GM19324 (cell line): Measurements from ENCODE around the gene AIPL1.

Experiments
- ATAC-seq: cut with Tn5 transposase; IDR thresholded peaks from one replicate; pipeline ENCODE4 v1.9.1; 2021; ENCODE audit warnings: mild to moderate bottlenecking, moderate library complexity; ENCODE audit not compliant: unreplicated experiment, low FRiP score

Gene AIPL1

GRCh38 chr17:6452471-6453266, 17.7 kb upstream of the AIPL1 start:
- no peak for ATAC-seq

DNA sequence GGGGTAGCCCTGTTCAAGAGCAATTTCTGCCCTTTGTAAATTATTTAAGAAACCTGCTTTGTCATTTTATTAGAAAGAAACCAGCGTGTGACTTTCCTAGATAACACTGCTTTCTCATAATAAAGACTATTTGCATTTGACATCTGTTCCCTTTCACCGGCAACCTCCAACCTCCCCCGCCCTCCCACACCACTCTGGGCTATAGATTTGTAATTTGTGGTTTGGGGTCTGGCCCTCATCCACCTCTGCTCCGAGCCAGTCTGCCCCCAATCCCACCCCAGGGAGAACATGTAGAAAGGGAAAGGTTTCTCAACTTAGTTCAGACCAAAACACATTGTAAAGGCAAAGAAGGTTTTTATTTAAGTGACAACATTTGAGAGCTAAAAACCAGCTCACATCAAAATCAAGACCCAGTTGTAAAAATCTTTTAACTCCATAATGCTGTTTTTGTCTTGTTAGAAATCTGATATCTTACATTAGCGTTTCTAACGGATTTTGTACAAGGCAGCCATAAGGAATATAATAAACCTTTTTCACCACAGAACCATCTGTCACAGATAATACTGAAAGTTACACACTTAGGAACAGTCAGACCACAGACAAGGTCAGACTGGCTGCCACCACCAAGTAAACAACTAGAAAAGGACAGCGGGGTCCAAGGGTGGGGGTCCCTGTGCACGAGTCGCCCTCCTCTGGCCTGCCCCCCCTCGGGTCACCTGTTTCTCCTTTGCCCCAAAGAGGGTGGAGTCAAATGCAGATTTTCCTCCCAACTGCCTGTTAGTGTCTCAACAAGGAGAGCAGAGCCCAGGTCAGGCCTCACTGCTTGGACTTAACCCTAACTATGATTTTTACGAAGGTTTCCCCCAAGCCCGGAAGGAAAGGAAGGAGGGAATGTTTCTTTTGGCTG, 16.3 kb upstream of the AIPL1 start:
- no peak for ATAC-seq

GRCh38 chr17:6449307-6449706, 14.4 kb upstream of the AIPL1 start:
- no peak for ATAC-seq

DNA sequence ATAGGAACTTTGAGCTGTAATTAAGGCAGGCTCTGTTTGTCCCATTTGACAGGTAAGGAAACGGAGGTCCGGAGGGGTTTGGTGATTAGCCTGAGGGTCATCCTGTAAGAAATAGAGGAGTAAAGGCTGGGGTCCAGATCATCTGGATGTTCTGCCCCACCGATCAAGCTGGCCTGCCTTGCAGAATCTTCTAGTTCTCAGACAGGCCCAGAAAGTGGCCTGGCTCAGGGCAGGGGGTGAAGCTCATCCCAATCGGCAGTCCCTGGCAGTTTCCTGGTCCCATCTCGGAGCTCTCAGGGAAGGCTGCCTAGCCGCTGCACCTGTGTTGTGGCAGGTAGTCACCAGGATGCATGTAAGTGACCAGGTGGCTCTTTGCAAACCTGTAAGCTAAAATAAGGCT, 13.6 kb upstream of the AIPL1 start:
- no peak for ATAC-seq

DNA sequence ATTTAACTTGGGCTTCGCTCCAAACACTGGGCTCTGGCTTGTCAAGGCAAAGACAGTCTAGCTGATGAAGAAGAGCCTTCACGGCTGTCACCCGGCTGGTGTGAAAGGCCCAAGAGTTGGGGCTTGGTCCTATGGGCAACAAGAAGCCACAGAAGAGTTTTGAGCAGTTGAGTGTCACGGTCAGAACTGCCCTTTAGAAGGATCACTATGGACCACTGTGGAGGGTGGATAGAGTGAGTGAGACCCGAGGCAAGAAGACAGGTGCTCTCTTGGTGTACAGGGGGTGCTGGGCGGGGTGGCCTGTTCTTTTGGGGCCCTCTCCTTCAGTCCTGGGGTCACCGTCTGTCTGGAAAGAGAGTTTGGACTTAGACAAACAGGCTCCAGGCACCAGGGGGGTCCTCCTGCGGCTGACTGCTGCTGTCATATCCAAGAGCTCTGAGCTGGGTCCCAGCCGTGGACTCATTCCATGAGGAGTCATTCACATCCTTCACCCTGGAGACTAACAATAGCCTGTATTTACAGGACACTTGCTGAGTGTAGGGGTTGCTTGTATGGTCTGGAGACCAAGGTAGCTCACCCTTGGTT, 11.7 kb upstream of the AIPL1 start:
- no peak for ATAC-seq

GRCh38 chr17:6444571-6445335, 9.8 kb upstream of the AIPL1 start:
- ATAC-seq: no peak

GRCh38 chr17:6443692-6444570, 9.0 kb upstream of the AIPL1 start, which contains the start of gene PIMREG:
PIMREG (plus strand) TSS chr17:6444455; CDS start chr17:6445111, 656 bp downstream.
- peak; percentile 75 for ATAC-seq

- no peak for ATAC-seq
Measured at GRCh38 chr17:6442775-6443174, 7.9 kb upstream of the AIPL1 start.

DNA sequence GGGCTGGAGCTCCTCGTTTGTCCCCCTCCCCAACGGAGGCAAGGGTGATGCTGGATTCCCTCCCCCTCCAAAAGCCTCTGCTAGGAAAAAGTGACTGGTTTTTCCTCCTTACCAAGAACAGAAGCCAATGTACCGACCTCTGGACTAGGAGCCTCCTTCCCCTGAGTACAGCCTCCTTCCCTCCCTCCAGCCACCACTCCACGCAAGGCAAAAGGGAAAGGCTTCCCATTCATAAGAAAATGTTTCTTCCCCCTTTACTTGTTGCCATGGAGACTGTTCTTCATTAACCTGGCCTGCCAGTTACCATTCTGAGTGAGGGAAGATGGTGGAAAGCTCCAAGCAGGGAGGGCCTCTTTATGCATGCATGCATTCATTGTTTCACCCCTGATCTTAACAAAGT, 5.0 kb upstream of the AIPL1 start:
- no peak for ATAC-seq

DNA sequence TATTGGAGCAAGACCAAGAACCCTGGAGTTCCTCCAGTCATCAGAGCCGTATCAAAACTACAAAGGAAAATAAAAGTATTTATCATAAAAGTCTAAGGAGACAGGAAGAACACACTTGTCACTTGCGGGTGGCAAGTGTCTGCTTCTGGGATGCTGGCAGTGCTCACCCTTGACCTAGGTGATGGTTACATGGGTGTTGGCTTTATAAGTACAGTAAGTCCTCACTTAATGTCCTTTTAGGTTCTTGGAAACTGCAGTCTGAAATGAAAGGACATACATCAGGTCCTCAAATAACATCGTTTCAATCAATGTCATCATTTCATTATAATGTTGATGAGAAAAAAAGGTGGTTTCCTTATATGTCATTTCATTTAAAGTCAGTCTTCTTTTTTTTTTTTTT, 3.0 kb upstream of the AIPL1 start:
- ATAC-seq: no peak

- ATAC-seq: no peak
Measured at GRCh38 chr17:6437466-6437865, 2.5 kb upstream of the AIPL1 start.

- no peak for ATAC-seq
Measured at GRCh38 chr17:6435968-6436367, 1.0 kb upstream of the AIPL1 start.

DNA sequence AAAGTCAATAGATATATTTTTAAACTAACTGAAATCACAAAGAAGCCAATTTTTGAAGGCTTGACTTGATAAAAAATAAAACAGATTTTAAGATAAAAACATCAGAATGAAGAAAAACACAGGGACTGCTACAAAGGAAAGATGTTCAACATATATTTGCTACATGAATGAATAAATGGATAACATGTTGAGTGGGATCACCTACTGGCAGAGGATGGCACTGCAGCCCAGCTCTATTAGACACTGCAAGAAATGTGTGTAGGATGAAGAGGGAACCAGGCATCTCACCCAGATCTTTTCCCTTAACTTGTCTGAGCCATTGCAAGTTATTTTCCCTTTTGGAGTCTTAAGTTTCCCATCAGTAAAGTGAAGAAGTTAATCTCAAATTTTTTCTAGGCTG, 4.2 kb downstream of the AIPL1 start:
- no peak for ATAC-seq

- no peak for ATAC-seq
Measured at GRCh38 chr17:6429266-6429665, 5.7 kb downstream of the AIPL1 start.

DNA sequence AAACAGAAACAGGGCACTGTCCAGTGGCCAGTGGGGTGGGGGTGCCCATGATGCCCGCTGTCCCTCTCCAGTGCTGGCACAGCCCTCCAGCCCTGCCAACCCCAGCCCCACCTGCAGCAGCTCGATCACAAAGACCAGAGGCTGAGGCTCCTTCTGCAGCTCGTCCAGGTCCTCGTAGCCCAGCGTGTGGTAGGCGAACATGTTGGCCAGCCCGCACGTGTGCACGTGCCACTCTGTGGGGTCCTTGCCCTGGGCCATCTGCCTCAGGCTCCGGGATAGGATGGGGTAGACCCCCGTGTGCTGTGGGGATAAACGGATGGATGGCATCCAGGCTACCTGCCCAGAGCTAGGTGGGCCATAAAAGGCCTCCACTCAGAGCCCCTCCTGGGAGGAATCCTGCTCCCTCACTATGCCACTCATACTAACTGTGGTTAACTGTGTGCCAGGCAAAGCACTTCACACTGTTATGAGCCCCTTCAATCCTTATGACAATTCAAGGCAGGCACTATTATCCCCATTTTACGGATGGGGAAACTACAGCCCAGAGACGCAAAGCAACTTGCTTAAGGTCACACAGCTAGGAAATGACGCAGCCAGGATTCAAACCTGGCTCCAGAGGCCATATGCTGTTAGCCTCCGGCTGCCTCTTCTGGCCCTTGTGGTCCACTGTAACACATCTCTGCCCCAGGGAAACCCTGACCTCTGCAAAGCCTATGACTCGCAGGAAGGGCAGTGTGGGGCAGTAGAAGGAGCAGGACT, 6.5 kb downstream of the AIPL1 start:
- no peak for ATAC-seq

GRCh38 chr17:6427279-6427781, 7.6 kb downstream of the AIPL1 start:
- ATAC-seq: no peak

GRCh38 chr17:6426356-6427101, 8.4 kb downstream of the AIPL1 start:
- no peak for ATAC-seq

DNA sequence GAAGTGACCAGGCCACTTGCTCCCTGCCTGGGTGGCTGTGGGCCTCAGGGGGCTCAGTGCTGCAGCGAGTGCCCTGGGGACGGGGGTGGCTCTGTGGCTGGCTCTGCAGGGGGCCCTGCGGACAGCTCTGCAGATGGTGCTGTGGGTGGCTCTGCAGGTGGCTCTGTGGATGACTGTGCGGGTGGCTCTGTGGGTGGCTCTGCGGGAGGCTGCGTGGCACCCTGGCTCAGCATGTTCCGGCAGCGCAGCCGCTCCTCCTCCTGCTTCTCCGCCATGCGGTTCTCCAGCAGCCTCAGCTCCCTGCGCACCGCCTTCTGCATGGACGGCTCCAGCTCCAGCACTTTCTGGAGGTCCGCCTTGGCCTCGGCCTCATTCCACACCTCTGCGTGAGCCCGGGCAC, 9.5 kb downstream of the AIPL1 start:
- no peak for ATAC-seq
